GM18511 (cell line): ENCODE results near the gene PRKAB1.

Source experiments
- ATAC-seq: cut with Tn5 transposase; IDR thresholded peaks from one replicate; pipeline ENCODE4 v1.9.1; 2021; ENCODE audit warnings: mild to moderate bottlenecking, moderate library complexity; ENCODE audit not compliant: unreplicated experiment

PRKAB1 gene

DNA sequence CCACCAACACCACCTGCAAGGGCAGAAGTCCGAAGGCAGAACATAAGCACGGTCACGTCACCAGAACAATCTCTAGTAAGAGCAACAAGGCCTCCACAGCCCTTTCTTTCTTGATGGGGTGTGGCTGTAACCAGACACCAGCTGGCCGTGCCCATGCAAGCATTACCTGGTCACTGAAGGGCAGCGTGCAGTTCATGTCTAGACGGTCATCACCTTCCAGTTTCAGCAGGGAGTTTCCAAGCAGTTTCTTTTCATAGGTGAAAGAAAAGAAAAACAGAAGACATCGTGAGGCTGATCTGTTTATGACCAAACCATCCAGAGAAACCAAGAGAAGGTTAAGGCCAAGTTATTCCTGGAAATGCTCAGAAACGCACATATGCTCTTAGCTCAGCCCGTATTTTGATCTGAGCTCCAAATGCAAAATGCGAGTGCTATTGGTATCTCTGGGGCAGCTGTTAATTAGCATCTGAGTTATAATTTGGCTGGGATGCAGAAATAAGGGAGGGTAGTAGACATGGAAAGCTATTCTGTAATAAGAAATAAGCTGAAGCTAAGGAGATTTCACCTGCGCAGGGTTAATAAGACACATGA lies 42.5 kb downstream of the PRKAB1 start:
- ATAC-seq, result no peak

DNA sequence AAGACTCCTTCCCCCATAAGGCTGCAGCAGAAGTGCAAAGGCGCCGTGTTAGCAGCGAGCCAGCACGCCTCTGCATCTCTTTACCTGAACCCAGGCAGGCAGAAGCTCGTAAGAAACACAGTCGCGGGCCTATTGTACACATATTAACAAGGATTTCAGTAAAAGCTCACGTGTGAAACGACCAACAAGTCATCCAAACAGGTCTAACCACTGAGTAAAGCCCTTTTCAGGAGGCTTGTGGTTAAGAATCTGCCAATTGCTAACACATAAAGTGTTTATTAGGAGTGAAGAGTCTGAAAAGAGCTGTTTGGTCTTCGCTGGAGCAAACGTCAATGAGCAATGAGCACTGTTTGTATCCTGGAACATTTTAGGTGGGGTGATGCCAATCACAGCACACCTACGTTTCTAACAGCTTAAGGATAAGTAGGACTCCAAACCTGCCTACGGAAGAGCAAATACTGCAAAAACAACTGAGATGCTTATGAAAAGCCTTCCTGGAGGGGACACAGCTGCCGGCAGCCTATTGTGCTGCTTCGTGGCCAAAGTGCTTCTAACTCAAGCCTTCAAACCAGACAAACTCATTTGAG lies 43.1 kb downstream of the PRKAB1 start:
- ATAC-seq, result no peak

DNA sequence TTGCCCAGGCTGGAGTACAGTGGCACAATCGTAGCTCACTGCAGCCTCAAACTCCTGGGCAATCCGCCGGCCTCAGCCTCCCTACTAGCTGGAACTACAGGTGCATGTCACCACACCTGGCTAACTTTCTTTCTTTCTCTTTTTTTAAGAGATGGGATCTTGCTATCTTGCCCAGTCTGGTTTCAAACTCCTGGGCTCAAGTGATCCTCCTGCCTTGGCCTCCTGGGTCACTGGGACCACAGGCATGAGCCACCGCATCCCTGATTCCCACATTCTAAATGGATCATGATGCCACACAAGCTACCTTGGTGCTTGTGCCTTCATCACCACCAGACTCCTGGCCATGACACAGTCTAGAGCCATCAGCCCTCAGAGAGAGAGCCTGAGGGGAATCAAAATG lies 43.8 kb downstream of the PRKAB1 start:
- no peak for ATAC-seq

- ATAC-seq, result no peak
Observed at GRCh38 chr12:119712721-119713120, 44.8 kb downstream of the PRKAB1 start.

GRCh38 chr12:119713551-119714031 lies 45.7 kb downstream of the PRKAB1 start:
- ATAC-seq, result no peak

DNA sequence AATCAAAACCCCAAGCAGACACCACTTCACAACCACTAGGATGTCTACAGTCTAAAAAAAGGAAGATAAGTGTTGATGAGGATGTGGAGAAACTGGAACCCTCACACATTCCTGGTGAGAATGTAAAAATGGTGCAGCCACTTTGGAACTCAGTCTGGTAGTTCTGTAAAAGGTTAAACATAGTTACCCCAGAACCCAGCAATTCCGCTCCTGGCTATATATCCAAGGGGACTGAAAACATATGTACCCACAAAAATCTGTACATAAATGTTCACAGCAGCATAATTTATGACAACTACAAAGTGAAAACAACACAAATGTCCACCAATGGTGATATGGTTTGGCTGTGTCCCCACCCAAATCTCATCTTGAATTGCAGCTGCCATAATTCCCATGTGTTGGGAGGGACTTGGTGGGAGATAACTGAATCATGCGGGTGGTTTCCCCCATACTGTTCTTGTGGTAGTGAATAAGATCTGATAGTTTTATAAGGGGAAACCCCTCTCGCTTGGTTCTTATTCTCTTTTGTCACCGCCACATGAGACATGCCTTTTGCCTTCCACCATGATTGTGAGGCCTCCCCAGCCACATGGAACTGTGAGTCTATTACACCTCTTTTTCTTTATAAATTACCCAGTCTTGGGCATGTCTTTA lies 46.8 kb downstream of the PRKAB1 start:
- ATAC-seq, result no peak

DNA sequence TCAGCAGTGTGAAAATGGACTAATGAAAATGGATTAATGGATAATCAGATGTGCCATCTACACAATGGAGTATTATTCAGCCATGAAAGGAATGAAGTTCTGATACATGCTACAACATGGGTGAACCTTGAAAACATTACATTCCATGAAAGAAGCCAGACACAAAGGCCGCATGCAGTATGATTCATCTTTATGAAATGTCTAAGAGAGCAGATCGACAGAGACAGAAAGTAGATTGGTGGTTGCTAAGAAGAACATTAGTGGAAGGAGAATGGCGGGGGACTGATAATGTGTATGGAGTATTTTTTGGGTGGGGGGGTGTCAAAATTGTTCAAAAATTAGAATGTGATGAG lies 47.3 kb downstream of the PRKAB1 start:
- ATAC-seq, result no peak

DNA sequence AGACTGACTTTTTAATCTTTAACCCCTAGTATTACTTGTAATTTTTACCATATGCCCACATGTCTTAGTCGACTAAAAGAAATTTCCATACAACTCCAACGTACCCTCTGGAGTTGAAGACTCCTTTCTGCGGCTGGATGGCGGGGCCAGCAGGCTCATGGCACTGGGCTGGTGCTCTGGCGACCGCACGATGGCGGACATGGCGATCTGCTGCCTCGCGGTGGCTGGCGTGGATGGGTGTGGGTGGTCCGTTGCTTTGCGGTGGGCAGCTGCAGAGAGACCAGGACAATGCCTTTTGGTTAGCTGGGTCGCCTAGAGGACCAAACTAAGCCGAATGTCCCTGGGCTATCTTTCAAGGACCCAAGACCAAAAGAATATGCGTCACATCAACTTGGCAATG lies 50.2 kb downstream of the PRKAB1 start:
- ATAC-seq, result no peak

GRCh38 chr12:119720349-119720748 lies 52.4 kb downstream of the PRKAB1 start:
- ATAC-seq, result no peak

GRCh38 chr12:119721306-119721705 lies 53.4 kb downstream of the PRKAB1 start:
- ATAC-seq, result no peak

- no peak for ATAC-seq
Observed at GRCh38 chr12:119725523-119725922, 57.6 kb downstream of the PRKAB1 start.

GRCh38 chr12:119727600-119728443 lies 59.9 kb downstream of the PRKAB1 start:
- no peak for ATAC-seq

DNA sequence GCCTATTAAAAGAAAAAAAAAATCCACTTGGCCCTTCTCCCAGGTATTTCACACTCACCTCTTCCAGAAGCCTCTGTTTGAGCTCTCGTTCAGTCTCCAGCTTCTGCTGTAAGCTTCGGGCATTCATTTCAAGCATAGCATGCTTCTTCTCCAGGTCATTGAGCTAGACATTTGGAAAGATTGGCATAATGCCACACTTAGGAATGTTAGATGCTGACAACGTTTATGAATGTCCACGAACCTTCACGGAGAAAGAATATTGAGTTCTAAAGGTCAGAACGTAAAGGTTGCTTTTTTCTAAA lies 60.5 kb downstream of the PRKAB1 start:
- no peak for ATAC-seq

- ATAC-seq, result no peak
Observed at GRCh38 chr12:119729871-119730270, 61.9 kb downstream of the PRKAB1 start.

DNA sequence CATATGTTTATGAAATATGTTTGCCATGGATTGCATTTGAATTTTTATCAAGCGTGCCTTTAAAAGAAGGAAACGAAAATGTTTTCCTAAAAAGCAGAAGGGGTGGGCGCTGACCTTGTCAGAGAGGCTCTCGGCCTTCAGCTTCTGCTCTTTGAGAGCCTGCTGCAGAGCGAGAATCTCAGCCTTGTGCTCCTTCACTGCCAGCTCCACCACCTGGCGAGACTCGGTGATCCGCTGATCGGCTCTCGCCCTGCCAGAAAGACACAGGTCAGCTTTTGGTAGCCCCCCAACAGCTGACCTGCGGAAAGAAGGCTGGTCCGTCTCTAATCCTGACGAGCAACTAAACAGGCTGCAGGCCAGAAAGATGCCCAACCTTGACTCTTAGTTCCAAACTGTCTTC lies 62.4 kb downstream of the PRKAB1 start:
- ATAC-seq, result no peak
